ENCODE measurements around the gene LY86. TPM values are rescaled to one million over a fixed set of nuclear protein-coding genes. Genes with fewer than 3 reads are reported as not detected.

LY86 gene
- total and polyA plus RNA-seq, 7 experiments from 2014 or later, result 1.5 to 19.6 (median 5.4) TPM

DNA sequence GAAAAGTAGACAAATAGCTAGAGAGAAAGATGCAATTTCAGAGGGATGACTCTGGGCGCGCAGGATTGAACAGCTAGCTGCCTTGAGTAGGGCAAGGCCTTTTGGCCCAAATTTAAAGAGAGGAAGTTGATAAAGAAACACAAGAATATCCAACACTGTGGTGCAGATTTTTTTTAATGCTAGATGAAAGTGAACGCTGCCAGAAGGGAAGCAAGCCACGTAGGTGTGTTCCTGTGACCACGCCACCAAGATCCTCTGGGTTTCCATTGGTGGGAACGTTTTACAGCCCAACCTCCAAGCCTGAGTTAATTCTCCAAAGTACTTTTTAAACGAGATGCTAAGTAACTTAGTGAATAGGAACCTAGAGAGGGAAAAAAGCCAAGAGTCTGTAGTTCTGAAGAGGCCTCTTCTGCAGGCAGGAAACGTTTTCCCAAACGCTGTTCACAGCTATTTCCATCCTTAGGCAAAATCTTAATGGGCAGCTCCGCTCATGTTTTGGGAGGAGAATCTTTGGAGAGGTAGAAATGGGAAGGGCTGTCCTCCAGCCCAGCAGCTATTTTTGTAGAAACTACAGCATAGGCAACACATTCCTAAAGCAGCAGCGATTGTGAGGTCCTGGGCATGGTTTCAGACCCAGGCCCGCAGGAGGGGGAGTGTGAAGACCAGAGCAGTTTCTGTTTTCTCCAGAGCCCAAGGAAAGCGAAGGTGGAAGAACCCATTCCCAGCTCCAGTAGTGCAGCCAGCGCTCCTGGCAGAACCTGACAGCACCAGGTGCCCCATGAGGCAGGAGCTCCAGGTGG lies 8.2 kb downstream of the LY86 start:
- Mint-ChIP-seq H3K9me3 (peaks cover 0 to 12% (median 0%) of the 10 kb centered on the region in 11 donors), H3K4me3 (peak overlapping the region; percentile 14 to 61 (median 46)), H3K36me3 (peaks cover 0 to 58% (median 0%) of the 10 kb centered on the region in 5 donors), H3K4me1 (peaks cover 42 to 82% (median 72%) of the 10 kb centered on the region in 7 donors), H3K27ac (peak overlapping the region in 8 of 9 donors; percentile 67 to 91 (median 82)), H3K27me3 (no peaks in the 10 kb centered on the region)
- intact Hi-C loops (cut with micrococcal nuclease), result loop anchor here in 1 of 2 donors (1.0 kb wide), 1 partner anchor 14 kb away; no protein-coding TSS in a partner anchor
- Histone ChIP-seq H3K4me3 (ENCODE audit: low read length) (no peak overlapping the region), H3K9me3 (ENCODE audit: control insufficient read depth in 2 of 3, low read length in 3 of 3) (no peaks in the 10 kb centered on the region), H3K27ac (ENCODE audit: low read depth, low read length) (no peak overlapping the region), H3K4me1 (ENCODE audit: control insufficient read depth in 2 of 2, insufficient read depth in 2 of 2, low read length in 2 of 2) (peaks cover 11 to 37% of the 10 kb centered on the region in 2 donors), H3K36me3 (ENCODE audit: control insufficient read depth in 2 of 3, insufficient read depth in 3 of 3, low read length in 3 of 3) (no peaks in the 10 kb centered on the region), H3K27me3 (ENCODE audit: control insufficient read depth in 2 of 2, insufficient read depth in 2 of 2, low read length in 2 of 2) (no peaks in the 10 kb centered on the region)
- ATAC-seq (peak; percentile 29), DNase-seq (peak in 6 of 9 donors; percentile 46 to 67 (median 54))
- CTCF ChIA-PET, result interaction anchor here (1.1 to 2.0 kb wide), 2 partner anchors 13 to 17 kb away, joined by 3 to 5 read pairs; no protein-coding TSS in a partner anchor
- POLR2A ChIA-PET, result interaction anchor here (0.6 to 2.0 kb wide), 5 partner anchors 9 to 31 kb away, joined by 3 to 15 read pairs (median 4); no protein-coding TSS in a partner anchor

DNA sequence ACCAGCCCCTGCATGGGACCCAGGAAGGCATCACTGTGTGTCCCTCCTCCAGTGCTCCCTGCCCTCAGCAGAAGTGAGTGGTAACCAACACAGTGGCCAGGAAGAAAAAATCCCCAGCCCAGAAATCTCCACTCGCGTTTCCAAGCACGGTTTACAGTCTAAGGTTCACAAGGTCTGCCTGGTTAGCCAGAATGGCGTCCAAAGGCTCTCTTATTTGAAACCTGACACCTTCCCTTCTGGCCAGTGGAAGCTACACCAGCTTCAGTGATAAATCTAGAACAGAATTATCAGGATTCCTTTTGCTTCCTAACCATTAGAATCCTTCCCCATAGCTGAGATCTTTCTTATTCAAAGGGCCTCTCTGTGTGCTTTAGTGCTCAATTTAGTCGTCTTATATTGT lies 9.2 kb downstream of the LY86 start:
- no peaks in the 10 kb centered on the region for H3K27me3 Mint-ChIP-seq
- H3K4me3 Mint-ChIP-seq, result no peak overlapping the region
- H3K9me3 Mint-ChIP-seq, result peaks cover 0 to 11% (median 0%) of the 10 kb centered on the region in 11 donors
- intact Hi-C loops (cut with micrococcal nuclease), result no loop called here
- Histone ChIP-seq H3K27ac (ENCODE audit: low read depth, low read length) (no peak overlapping the region), H3K4me3 (ENCODE audit: low read length) (no peak overlapping the region), H3K36me3 (ENCODE audit: control insufficient read depth in 2 of 3, insufficient read depth in 3 of 3, low read length in 3 of 3) (no peaks in the 10 kb centered on the region), H3K27me3 (ENCODE audit: control insufficient read depth in 2 of 2, insufficient read depth in 2 of 2, low read length in 2 of 2) (no peaks in the 10 kb centered on the region), H3K9me3 (ENCODE audit: control insufficient read depth in 2 of 3, low read length in 3 of 3) (no peaks in the 10 kb centered on the region), H3K4me1 (ENCODE audit: control insufficient read depth in 2 of 2, insufficient read depth in 2 of 2, low read length in 2 of 2) (peaks cover 1 to 27% of the 10 kb centered on the region in 2 donors)
- ATAC-seq (no peak), DNase-seq (no peak)
- peaks cover 33 to 72% (median 63%) of the 10 kb centered on the region in 7 donors for H3K4me1 Mint-ChIP-seq
- peak overlapping the region in 1 of 9 donors; percentile 35 for H3K27ac Mint-ChIP-seq
- peaks cover 0 to 58% (median 0%) of the 10 kb centered on the region in 5 donors for H3K36me3 Mint-ChIP-seq
- CTCF ChIA-PET, result interaction anchor here (2.0 kb wide), 1 partner anchor 13 kb away, joined by 5 read pairs; no protein-coding TSS in a partner anchor
- POLR2A ChIA-PET, result interaction anchor here (0.9 to 2.0 kb wide), 3 partner anchors 10 to 63 kb away, joined by 3 to 15 read pairs (median 3); no protein-coding TSS in a partner anchor

DNA sequence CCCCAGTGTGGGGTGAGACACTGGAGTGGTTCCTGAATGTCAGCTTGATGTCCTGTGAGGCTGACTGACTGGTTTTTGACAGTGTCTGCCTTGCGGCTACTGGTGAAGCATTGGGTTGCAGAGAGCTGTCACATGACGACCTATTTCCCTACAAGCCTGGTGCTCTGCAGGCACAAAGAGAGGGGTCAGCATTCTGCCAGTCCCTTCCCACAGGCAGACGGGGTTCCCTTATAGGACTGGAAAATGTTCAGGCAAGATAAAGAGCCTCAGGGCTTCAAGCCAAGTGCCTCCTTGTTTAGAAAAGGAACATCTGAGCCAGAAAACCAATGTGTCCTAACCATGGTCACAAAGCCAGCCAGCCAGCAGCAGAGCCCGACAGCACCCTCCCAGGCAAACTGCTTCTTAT lies 11.0 kb downstream of the LY86 start:
- H3K27me3 Mint-ChIP-seq, result no peaks in the 10 kb centered on the region
- peaks cover 0 to 16% (median 5%) of the 10 kb centered on the region in 11 donors for H3K9me3 Mint-ChIP-seq
- H3K27ac Mint-ChIP-seq, result no peak overlapping the region

DNA sequence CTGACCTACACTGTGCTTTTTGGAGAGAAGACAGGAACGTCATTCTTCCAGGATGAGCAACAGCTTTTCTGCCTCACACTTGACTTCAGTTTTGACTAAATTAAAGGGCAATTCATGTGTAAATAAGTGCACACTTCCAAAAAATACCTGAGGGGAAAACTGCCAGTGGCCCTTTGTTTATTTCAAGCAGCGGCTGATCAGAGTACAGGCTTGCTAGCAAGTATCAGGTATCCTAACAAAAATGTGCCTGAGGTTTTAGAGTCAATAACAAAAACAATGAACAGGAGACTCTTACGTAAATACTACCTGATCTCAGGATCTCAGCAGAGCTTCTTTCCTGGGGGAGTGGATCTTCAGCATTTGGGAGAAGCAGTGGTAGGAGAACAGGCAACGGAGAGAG lies 12.4 kb downstream of the LY86 start:
- intact Hi-C loops (cut with micrococcal nuclease), result no loop called here
- peaks cover 0 to 12% (median 5%) of the 10 kb centered on the region in 11 donors for H3K9me3 Mint-ChIP-seq
- no peak overlapping the region for H3K27ac ChIP-seq (ENCODE audit: low read depth, low read length)
- H3K4me3 ChIP-seq (ENCODE audit: low read length), result no peak overlapping the region
- ATAC-seq (no peak), DNase-seq (no peak)
- H3K9me3 ChIP-seq (ENCODE audit: control insufficient read depth in 2 of 3, low read length in 3 of 3), result no peaks in the 10 kb centered on the region
- H3K27ac Mint-ChIP-seq, result no peak overlapping the region
- peaks cover 0 to 54% (median 0%) of the 10 kb centered on the region in 5 donors for H3K36me3 Mint-ChIP-seq
- H3K4me3 Mint-ChIP-seq, result no peak overlapping the region
- H3K27me3 ChIP-seq (ENCODE audit: control insufficient read depth in 2 of 2, insufficient read depth in 2 of 2, low read length in 2 of 2), result no peaks in the 10 kb centered on the region
- peaks cover 15 to 63% (median 42%) of the 10 kb centered on the region in 7 donors for H3K4me1 Mint-ChIP-seq
- ChIA-PET POLR2A (interaction anchor here (1.4 kb wide), 1 partner anchor 9 kb away, joined by 4 read pairs; no protein-coding TSS in a partner anchor), CTCF (no interaction called here)
- H3K4me1 ChIP-seq (ENCODE audit: control insufficient read depth in 2 of 2, insufficient read depth in 2 of 2, low read length in 2 of 2), result peaks cover 0 to 14% of the 10 kb centered on the region in 2 donors
- no peaks in the 10 kb centered on the region for H3K27me3 Mint-ChIP-seq
- no peaks in the 10 kb centered on the region for H3K36me3 ChIP-seq (ENCODE audit: control insufficient read depth in 2 of 3, insufficient read depth in 3 of 3, low read length in 3 of 3)

More for the DNA sequence above, 11.0 kb downstream of the LY86 start:
- Histone ChIP-seq H3K27ac (ENCODE audit: low read depth, low read length) (no peak overlapping the region), H3K4me3 (ENCODE audit: low read length) (no peak overlapping the region), H3K27me3 (ENCODE audit: control insufficient read depth in 2 of 2, insufficient read depth in 2 of 2, low read length in 2 of 2) (no peaks in the 10 kb centered on the region), H3K9me3 (ENCODE audit: control insufficient read depth in 2 of 3, low read length in 3 of 3) (no peaks in the 10 kb centered on the region), H3K36me3 (ENCODE audit: control insufficient read depth in 2 of 3, insufficient read depth in 3 of 3, low read length in 3 of 3) (no peaks in the 10 kb centered on the region), H3K4me1 (ENCODE audit: control insufficient read depth in 2 of 2, insufficient read depth in 2 of 2, low read length in 2 of 2) (peaks cover 0 to 21% of the 10 kb centered on the region in 2 donors)
- peaks cover 0 to 53% (median 0%) of the 10 kb centered on the region in 5 donors for H3K36me3 Mint-ChIP-seq
- POLR2A ChIA-PET, result interaction anchor here (1.0 to 1.6 kb wide), 2 partner anchors 10 to 11 kb away, joined by 3 to 10 read pairs; partner anchors contain the start of gene LY86
- no peak for ATAC-seq
- CTCF ChIA-PET, result no interaction called here
- intact Hi-C loops (cut with micrococcal nuclease), result no loop called here
- no peak overlapping the region for H3K4me3 Mint-ChIP-seq
- DNase-seq, result no peak
- H3K4me1 Mint-ChIP-seq, result peaks cover 23 to 63% (median 51%) of the 10 kb centered on the region in 7 donors

DNA sequence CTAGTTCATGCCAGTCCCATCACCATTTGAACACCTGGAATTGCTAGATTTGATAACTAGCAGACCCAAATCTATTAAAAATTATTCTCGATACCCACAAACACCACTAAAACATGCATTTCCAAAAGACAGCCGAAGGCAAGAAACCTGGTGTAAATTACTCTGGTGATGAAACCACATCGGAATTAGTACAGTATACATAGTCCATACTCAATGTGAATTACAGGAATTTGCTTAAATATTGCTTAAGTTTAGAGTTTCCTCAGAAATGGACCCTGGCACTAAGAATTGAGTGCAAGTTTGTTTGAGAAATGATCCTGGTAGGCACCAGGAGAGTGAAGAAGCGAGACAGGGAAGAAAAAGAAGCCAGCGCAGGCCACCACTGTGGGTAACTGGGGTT lies 13.7 kb downstream of the LY86 start:
- CTCF ChIA-PET, result no interaction called here
- ATAC-seq (no peak), DNase-seq (no peak)
- Mint-ChIP-seq H3K36me3 (peaks cover 0 to 56% (median 0%) of the 10 kb centered on the region in 5 donors), H3K4me3 (peak overlapping the region in 1 of 10 donors; percentile 36), H3K4me1 (peaks cover 10 to 57% (median 29%) of the 10 kb centered on the region in 7 donors), H3K27ac (no peak overlapping the region), H3K27me3 (no peaks in the 10 kb centered on the region), H3K9me3 (peaks cover 0 to 12% (median 5%) of the 10 kb centered on the region in 11 donors)
- H3K27ac ChIP-seq (ENCODE audit: low read depth, low read length), result no peak overlapping the region
- intact Hi-C loops (cut with micrococcal nuclease), result no loop called here
- H3K9me3 ChIP-seq (ENCODE audit: control insufficient read depth in 2 of 3, low read length in 3 of 3), result no peaks in the 10 kb centered on the region
- no peaks in the 10 kb centered on the region for H3K4me1 ChIP-seq (ENCODE audit: control insufficient read depth in 2 of 2, insufficient read depth in 2 of 2, low read length in 2 of 2)
- POLR2A ChIA-PET, result interaction anchor here (0.7 to 2.1 kb wide), 2 partner anchors 44 to 52 kb away, joined by 3 to 5 read pairs; no protein-coding TSS in a partner anchor
- no peak overlapping the region for H3K4me3 ChIP-seq (ENCODE audit: low read length)
- no peaks in the 10 kb centered on the region for H3K27me3 ChIP-seq (ENCODE audit: control insufficient read depth in 2 of 2, insufficient read depth in 2 of 2, low read length in 2 of 2)
- H3K36me3 ChIP-seq (ENCODE audit: control insufficient read depth in 2 of 3, insufficient read depth in 3 of 3, low read length in 3 of 3), result no peaks in the 10 kb centered on the region

DNA sequence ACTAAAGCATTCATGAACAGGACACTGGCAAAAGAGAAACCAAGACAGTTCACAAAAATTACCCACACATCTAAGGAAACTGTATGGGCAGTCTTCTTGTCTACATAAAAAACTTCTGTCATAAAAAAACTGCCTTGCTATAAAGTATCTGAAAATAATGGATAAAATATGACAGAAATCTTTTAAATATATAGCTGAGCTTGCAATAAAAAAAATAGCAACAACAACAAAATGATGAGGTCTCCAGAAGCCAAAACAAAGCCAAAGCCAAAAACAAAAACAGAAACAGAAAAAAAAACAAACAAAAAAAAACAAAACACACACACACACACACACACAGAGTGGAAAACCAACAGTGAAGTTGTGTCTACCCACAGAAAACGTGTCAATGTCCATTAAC lies 14.8 kb downstream of the LY86 start:
- no peak overlapping the region for H3K4me3 ChIP-seq (ENCODE audit: low read length)
- ATAC-seq, result no peak
- Mint-ChIP-seq H3K27ac (no peak overlapping the region), H3K36me3 (peaks cover 0 to 56% (median 0%) of the 10 kb centered on the region in 5 donors), H3K4me1 (peaks cover 10 to 53% (median 33%) of the 10 kb centered on the region in 7 donors), H3K9me3 (peaks cover 0 to 12% (median 5%) of the 10 kb centered on the region in 11 donors), H3K4me3 (no peak overlapping the region), H3K27me3 (no peaks in the 10 kb centered on the region)
- no peak overlapping the region for H3K27ac ChIP-seq (ENCODE audit: low read depth, low read length)
- no peaks in the 10 kb centered on the region for H3K27me3 ChIP-seq (ENCODE audit: control insufficient read depth in 2 of 2, insufficient read depth in 2 of 2, low read length in 2 of 2)
- H3K36me3 ChIP-seq (ENCODE audit: control insufficient read depth in 2 of 3, insufficient read depth in 3 of 3, low read length in 3 of 3), result no peaks in the 10 kb centered on the region
- intact Hi-C loops (cut with micrococcal nuclease), result no loop called here
- CTCF ChIA-PET, result interaction anchor here (0.6 to 0.9 kb wide), 3 partner anchors 9 to 39 kb away, joined by 3 to 4 read pairs (median 4); no protein-coding TSS in a partner anchor
- H3K9me3 ChIP-seq (ENCODE audit: control insufficient read depth in 2 of 3, low read length in 3 of 3), result no peaks in the 10 kb centered on the region
- H3K4me1 ChIP-seq (ENCODE audit: control insufficient read depth in 2 of 2, insufficient read depth in 2 of 2, low read length in 2 of 2), result peaks cover 0 to 2% of the 10 kb centered on the region in 2 donors
- no peak for DNase-seq
- POLR2A ChIA-PET, result interaction anchor here (1.0 to 2.1 kb wide), 3 partner anchors 10 to 51 kb away, joined by 3 to 5 read pairs (median 3); no protein-coding TSS in a partner anchor

All from naive thymus-derived CD4-positive, alpha-beta T cell (primary cell).